Pons (tissue), 1 donor: ENCODE data around the gene CCNQ.
A peak's percentile ranks its signal among the peaks of the same experiment; 100 is the strongest.

Experiments
- DNase-seq: peaks from one replicate; pipeline ENCODE4 v3.0.0-alpha.2; 2016; ENCODE audit warnings: low spot score

CCNQ gene

GRCh38 chrX:153596981-153597750 lies 1.8 kb downstream of the CCNQ start:
- no peak for DNase-seq

- DNase-seq: no peak
These were observed 2.8 kb downstream of the CCNQ start for GRCh38 chrX:153595859-153596857.

GRCh38 chrX:153595387-153595786 lies 3.6 kb downstream of the CCNQ start:
- no peak for DNase-seq

GRCh38 chrX:153593811-153594500 lies 5.0 kb downstream of the CCNQ start:
- DNase-seq: no peak

GRCh38 chrX:153592966-153593688 lies 5.8 kb downstream of the CCNQ start:
- peak; percentile 57 for DNase-seq

GRCh38 chrX:153592091-153592833 lies 6.7 kb downstream of the CCNQ start:
- no peak for DNase-seq

GRCh38 chrX:153590961-153591956 lies 7.7 kb downstream of the CCNQ start:
- DNase-seq: no peak

- no peak for DNase-seq
These were observed 10.0 kb downstream of the CCNQ start for GRCh38 chrX:153588782-153589446.

GRCh38 chrX:153588021-153588781 lies 10.7 kb downstream of the CCNQ start:
- no peak for DNase-seq

- no peak for DNase-seq
These were observed 11.6 kb downstream of the CCNQ start for GRCh38 chrX:153587342-153587741.

- DNase-seq: no peak
These were observed 13.1 kb downstream of the CCNQ start for GRCh38 chrX:153585827-153586226.

GRCh38 chrX:153583433-153583832 lies 15.5 kb downstream of the CCNQ start:
- no peak for DNase-seq

- no peak for DNase-seq
These were observed 16.0 kb downstream of the CCNQ start for GRCh38 chrX:153582896-153583295.

- DNase-seq: no peak
These were observed 18.1 kb downstream of the CCNQ start for GRCh38 chrX:153580700-153581386.

GRCh38 chrX:153578889-153579288 lies 20.1 kb downstream of the CCNQ start:
- DNase-seq: no peak

GRCh38 chrX:153578200-153578835 lies 20.6 kb downstream of the CCNQ start:
- no peak for DNase-seq

- DNase-seq: no peak
These were observed 22.0 kb downstream of the CCNQ start for GRCh38 chrX:153576961-153577360.
